Epithelial cell of prostate (primary cell): Measurements from ENCODE around the gene PHAF1.

Source experiments
- DNase-seq: peaks from one replicate; pipeline ENCODE4 v3.0.0-alpha.2; 2011; ENCODE audit warnings: low read depth, low spot score
- H3K27ac ChIP-seq: fragments of 450-650 bp; 2 replicates; pipeline ENCODE4 v1.5.1; 2017; ENCODE audit warnings: mild to moderate bottlenecking

Gene PHAF1

DNA sequence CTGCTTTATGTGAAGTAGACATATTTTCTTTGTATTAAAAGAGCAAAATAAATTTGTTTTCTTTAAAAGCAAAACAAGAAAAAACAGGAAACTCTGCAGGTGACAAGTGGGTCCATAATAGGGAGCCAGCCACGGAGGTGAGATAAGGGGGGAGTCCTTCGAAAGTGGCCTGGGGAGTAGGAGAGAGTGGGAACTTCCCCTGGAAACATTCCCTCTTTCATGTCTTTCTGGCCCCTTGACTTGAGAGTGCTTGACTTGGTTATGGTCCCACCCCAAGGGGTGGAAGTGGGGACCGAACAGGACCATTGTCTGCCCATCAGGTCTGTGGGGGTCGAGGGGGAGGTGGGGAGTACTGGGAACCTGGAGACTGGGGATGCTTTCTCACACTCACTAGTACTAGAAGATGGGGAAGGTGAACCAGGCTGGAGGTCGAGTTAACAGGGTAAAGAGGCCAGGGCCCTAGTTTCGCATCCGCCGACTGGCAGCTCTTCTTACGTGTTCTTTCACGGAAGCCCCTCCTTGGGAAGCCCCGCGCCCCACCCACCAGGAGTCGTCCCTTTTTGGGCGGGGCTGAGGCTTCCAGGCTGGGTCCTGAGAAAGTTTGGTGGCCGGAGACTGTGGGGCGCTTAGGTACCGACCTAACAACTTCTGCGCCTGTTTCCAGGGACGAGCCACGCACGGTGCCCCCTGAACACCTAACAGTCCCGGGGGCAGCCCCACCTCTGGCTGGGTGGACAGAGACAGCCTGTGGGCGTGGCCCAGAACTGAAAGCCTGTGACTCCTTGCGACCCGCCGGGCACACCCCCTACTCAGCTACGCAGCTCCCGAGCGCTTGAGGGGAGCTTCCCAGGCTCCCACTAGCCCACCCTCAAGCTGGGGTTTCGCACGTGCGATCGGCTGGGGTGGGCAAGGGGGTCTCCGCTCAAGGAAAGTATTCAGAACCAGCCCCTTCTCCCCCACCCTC is 49.2 kb downstream of the PHAF1 start:
- no peak for DNase-seq
- H3K27ac ChIP-seq: peak overlapping the region; percentile 69

DNA sequence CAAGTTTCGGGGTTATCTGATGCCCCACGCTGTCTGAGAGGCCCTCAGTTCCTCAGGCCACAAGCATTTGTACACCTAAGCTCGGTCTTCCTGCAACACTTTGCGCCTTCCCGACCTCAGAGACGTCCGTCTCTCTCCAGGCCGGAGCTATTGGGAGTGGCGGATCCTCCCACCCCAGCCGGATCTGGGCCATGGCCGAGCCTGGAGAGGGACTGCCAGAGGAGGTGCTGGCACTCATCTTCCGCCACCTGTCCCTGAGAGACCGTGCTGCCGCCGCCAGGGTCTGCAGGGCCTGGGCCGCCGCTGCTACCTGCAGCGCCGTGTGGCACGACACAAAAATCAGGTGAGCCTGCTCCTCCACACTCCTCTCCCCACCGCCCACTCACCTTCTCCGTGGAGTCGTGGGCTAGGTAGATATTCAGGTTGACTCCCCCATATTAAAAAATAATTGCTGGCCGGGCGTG is 51.9 kb downstream of the PHAF1 start:
- H3K27ac ChIP-seq: no peak overlapping the region
- no peak for DNase-seq

DNA sequence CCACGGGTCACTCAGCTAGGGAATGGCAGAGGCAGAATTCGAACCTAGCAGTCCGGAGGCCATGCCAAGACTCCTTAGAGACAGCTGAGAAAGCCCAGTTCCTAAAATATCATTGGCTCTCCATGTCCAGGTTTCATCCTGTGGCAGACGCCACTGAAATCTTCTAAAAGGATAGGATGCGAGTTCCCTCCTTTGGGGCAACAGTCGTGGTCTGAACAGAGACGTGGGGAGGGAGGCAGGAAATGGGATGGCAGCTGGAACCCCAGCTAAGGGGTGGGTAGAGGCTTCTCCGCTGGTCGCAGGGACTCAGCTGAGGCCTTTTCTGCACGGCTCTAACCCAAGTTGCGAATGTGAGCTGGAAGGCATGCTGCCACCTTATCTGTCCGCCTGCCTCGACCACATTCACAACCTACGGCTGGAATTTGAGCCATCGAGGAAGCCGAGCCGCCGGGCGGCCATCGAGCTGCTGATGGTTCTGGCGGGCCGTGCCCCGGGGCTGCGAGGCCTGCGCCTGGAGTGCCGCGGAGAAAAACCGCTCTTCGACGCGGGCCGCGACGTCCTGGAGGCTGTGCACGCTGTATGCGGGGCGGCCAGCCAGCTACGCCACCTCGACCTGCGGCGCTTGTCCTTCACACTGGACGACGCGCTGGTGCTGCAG is 52.9 kb downstream of the PHAF1 start:
- H3K27ac ChIP-seq: no peak overlapping the region
- DNase-seq: no peak

DNA sequence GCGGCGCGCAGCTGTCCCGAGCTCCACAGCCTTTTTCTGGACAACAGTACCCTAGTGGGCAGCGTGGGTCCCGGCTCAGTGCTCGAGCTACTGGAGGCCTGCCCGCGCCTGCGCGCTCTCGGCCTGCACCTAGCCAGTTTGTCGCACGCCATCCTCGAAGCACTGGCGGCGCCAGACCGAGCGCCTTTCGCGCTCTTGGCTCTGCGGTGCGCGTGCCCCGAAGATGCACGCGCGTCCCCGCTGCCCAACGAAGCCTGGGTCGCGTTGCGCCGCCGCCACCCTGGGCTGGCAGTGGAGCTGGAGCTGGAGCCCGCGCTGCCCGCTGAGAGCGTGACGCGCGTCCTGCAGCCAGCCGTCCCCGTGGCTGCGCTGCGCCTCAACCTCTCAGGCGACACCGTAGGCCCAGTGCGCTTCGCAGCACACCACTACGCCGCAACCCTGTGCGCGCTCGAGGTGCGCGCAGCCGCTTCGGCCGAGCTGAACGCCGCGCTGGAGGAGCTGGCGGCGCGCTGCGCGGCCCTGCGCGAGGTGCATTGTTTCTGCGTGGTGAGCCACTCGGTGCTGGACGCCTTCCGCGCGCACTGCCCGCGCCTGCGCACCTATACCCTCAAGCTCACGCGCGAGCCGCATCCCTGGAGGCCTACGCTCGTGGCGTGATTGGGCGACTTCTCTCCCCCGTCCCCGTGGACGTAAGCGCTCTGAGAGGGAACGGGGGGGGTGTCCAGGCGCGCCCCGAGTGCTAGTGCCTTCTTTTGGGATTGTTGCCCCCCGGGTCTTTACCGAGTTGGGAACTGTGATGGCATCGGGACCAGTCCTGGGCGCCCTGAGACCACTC is 53.6 kb downstream of the PHAF1 start:
- H3K27ac ChIP-seq: no peak overlapping the region
- DNase-seq: no peak

GRCh38 chr16:67163999-67164558 is 54.3 kb downstream of the PHAF1 start:
- no peak overlapping the region for H3K27ac ChIP-seq
- no peak for DNase-seq

- DNase-seq: no peak
- no peak within 1 kb of the TSS for H3K27ac ChIP-seq
These were observed 54.9 kb downstream of the PHAF1 start, which contains the start of gene HSF4 for GRCh38 chr16:67164599-67165061. TSS of gene HSF4 (plus strand) at chr16:67164745. CDS start at chr16:67164812, 67 bp downstream.

- H3K27ac ChIP-seq: no peak overlapping the region
- no peak for DNase-seq
These were observed 55.7 kb downstream of the PHAF1 start for GRCh38 chr16:67165121-67166078.

GRCh38 chr16:67166110-67166547 is 56.4 kb downstream of the PHAF1 start:
- no peak overlapping the region for H3K27ac ChIP-seq
- DNase-seq: no peak

- no peak overlapping the region for H3K27ac ChIP-seq
- DNase-seq: no peak
These were observed 56.9 kb downstream of the PHAF1 start for GRCh38 chr16:67166598-67167168.

GRCh38 chr16:67167588-67167987 is 57.8 kb downstream of the PHAF1 start:
- no peak for DNase-seq
- H3K27ac ChIP-seq: no peak overlapping the region

DNA sequence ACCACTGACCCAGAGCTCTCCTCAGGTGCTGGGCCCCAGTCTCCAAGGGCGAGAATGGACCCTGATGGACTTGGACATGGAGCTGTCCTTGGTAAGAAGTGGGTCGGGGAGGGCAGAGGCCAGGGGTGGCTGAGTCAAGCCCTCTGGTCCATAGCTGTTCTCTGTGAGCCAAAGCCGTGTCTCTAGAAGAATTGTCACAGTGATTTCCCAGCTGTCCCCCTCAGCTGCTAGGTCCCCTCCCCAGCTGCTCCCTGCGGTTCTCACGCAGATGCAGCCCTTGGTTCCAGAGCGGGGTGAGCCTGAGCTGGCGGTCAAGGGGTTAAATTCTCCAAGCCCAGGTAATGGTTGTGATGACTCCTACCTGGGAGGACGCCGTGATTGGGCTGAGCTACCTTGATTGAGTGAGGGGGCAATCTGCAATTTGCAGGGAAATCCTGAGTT is 59.3 kb downstream of the PHAF1 start:
- no peak overlapping the region for H3K27ac ChIP-seq
- no peak for DNase-seq

GRCh38 chr16:67169642-67170167 is 60.0 kb downstream of the PHAF1 start:
- no peak for DNase-seq
- H3K27ac ChIP-seq: peak overlapping the region; percentile 83

GRCh38 chr16:67170168-67170948 is 60.6 kb downstream of the PHAF1 start, which contains the start of gene NOL3:
TSS of gene NOL3 (plus strand) at chr16:67170538.
- no peak for DNase-seq
- peak within 1 kb of the TSS; percentile 83 for H3K27ac ChIP-seq

DNA sequence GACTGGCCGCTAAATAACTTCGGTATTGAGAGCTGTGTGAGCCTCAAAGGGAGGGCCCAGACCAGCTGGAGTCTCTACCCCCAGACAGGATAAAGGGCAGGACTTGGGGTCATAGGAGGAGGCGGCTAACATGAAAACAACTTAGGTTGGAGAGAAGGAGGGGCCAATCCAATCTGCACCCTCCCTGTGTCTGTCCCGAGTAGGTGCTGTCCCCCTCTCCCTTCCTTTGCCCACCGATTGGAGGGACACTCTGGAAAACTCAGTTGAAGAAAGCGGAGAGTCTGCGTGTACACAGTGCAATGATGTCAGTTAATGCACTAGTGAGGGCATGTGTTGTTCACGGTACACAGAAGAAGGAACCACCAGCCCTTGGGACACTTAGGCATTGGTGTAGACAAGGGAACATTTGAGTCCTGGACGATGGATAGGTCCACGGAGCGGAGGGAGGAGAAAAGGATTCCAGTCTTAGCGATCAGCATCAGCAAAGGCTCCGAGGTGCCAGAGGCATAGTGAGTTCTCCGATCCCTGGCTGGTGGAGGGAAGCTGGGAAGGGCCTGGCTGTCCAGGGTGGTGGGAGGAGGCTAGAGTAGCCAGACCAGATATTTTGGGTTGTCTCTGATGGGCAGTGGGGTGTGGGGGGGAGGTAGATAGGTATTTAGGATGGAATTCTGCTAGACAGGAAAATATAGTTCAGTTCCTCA is 61.4 kb downstream of the PHAF1 start:
- DNase-seq: no peak
- peak overlapping the region; percentile 83 for H3K27ac ChIP-seq

GRCh38 chr16:67173323-67173722 is 63.6 kb downstream of the PHAF1 start:
- no peak for DNase-seq
- H3K27ac ChIP-seq: peak overlapping the region; percentile 78

GRCh38 chr16:67173808-67174705 is 64.3 kb downstream of the PHAF1 start:
- H3K27ac ChIP-seq: peak overlapping the region; percentile 78
- peak; percentile 76 for DNase-seq
